Left kidney (tissue), 2 donors: ENCODE results near the gene PPHLN1. TPM values are rescaled to one million over a fixed set of nuclear protein-coding genes. Genes with fewer than 3 reads are reported as not detected.
"Not testable (repeated sequence)": the region's sequence is repeated elsewhere in the genome, so short reads cannot be mapped to it uniquely, and the experiment has no call there.

Experiments
- DNase-seq: peaks from one replicate; pipeline ENCODE4 v3.0.0-alpha.2; 2013
- polyA plus RNA-seq: library from polyadenylated mRNA; unstranded; fragments of 120-200 nt; gene quantifications from one replicate; pipeline ENCODE4 v1.2.1, GENCODE V29; 2013; ENCODE audit not compliant: insufficient read length

PPHLN1 gene
- polyA plus RNA-seq, 1 donor = 79.3 TPM

DNA sequence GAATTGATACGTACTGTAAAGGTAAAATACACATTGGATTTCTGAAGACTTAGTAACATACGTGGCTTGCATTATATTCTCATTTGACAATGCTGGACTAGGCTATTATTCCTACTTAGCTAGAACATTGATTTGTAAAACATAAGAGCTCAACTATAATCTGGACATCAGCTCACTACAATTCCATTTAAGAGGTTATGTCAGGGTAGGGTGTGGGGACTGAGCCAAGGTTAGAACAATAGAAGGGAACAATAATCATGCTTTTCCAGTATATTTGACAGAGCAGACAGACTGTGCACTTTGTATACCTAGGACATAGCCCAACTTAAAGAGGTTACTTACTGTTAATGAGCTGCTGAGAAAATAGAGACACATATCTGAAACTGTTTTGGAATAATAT, 10.9 kb upstream of the PPHLN1 start:
- no peak for DNase-seq

DNA sequence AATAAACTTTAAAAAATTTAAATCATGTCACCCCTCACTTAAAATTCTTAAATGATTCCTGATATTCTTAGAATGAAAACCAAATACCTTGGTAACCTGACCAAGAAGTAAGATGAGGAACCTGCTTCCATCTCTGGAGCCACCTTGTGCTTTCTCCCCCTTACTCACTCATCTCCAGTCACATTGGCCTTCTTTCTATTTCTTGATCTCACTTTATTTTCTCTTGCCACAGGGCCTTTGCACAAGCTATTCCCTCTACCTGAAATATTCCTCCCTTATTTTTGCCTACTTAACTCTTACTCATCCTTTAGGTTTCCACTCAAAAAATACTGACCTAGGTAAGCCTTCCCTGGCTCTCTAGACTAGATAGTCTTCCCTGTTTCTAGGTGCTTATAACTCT, 5.2 kb upstream of the PPHLN1 start:
- DNase-seq = no peak

DNA sequence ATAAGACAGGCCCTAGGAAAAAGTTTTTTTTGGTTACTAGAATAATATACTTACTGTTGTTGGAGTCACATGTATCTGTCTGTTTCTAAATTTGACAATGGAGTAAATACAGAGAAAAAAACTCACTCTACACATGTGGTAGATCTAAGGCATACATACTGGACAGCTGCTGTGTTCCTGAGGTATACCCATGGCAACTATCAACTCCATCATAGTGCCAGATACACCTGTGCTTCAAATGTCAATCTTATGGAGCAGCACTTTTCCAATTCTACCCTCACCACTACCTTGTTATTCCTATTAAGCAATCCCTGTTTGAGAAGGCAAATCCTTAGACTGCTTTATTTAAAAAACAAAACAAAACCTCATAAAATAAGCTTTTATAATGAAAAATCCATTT, 3.4 kb upstream of the PPHLN1 start:
- no peak for DNase-seq

DNA sequence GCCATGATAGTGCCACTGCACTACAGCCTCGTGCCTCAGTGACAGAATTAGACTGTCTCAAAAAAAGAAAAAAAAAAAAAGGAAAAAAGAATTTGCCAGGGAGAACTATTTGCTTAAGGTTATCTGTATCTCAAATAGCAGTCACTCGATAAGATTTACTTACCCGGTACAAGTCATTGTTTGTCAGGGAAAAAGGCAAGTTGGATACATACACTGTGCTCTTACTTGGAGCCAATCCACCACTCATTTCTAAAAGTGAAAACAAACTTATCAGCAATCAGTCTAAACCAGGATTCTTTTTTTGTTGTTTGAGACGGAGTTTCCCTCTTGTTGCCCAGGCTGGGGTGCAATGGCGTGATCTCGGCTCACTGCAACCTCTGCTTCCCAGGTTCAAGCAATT, 2.1 kb upstream of the PPHLN1 start:
- no peak for DNase-seq

DNA sequence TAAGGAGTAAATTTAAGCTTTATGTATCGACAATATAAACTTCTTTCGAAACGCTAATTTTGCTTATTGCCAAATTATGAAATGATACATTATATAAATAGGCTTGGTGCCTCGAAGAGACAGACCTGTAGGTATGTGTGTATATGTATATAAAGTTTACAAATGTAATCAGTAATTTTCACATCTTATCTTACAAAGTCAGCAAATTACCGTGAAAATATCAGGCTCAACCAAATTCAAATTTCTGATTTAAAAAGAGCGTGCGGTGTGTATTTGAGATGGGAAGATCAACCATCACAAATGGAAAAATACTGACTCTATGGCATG, 678 bp upstream of the PPHLN1 start:
- no peak for DNase-seq

DNA sequence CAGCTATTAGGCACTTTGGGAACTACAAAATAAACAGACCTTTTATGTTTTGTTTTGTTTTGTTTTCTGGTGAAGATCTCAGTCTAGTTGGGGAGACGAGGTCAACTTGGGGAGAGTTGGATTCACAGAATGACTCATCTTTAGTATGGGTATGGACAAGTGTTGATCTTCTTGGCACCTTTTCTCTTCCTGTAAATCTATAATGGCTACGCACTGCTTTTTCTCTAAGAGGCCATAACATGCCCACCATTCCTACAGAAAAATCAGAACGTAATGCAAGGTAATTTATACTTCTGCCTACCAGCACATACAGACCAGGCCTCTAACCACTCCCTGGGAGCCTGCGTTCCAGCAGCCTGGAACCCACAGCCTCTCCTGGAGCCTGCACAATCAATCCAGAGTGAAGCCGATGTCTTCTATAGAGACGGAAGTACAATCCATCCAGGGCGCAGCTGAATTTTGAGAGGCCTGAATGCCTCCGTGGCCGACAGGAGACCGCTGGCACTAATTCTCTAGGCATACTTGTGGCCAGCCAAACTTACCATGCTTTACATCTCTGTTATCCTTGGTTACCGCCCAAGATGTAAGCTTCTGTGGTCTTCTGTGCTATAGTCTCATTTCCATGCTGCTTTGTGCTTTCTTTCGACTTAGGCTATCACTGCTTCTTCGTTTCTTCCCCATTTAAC, 717 bp downstream of the PPHLN1 start:
- DNase-seq = peak; percentile 32

DNA sequence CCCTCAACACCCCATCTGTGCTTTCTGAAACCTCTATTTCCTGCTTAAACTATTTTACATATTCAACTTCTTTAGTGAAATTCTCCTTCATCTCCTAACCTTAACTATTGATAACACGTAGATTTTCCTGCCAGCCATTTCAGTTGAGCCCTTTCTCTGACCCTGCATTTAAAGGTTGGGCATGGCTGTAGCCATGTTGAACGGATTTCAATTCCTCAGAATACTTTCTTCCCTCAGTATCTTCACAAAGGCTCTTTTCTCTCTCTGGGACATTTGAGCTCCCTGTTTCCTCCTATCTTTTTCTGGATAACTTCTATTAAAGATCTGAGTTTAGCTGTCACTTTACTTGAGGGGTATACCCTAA, 1.2 kb downstream of the PPHLN1 start:
- DNase-seq = no peak

DNA sequence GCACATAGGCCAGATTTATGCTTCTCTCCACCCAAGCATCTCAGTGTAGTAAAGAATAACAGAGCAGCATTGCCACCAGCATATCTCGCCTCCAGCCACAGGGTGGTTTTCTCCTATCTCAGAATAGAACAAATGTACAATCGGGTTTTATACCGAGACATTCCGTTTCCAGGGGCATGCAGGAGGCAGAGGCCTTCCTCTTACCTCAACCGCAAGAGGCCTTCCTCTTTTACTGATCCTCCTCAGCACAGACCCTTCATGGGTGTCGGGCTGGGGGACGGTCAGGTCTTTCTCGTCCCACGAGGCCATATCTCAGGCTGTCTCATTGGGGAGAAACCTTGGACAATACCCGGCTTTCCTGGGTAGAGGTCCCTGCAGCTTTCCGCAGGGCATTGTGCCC, 4.1 kb downstream of the PPHLN1 start:
- not testable (repeated sequence) for DNase-seq

DNA sequence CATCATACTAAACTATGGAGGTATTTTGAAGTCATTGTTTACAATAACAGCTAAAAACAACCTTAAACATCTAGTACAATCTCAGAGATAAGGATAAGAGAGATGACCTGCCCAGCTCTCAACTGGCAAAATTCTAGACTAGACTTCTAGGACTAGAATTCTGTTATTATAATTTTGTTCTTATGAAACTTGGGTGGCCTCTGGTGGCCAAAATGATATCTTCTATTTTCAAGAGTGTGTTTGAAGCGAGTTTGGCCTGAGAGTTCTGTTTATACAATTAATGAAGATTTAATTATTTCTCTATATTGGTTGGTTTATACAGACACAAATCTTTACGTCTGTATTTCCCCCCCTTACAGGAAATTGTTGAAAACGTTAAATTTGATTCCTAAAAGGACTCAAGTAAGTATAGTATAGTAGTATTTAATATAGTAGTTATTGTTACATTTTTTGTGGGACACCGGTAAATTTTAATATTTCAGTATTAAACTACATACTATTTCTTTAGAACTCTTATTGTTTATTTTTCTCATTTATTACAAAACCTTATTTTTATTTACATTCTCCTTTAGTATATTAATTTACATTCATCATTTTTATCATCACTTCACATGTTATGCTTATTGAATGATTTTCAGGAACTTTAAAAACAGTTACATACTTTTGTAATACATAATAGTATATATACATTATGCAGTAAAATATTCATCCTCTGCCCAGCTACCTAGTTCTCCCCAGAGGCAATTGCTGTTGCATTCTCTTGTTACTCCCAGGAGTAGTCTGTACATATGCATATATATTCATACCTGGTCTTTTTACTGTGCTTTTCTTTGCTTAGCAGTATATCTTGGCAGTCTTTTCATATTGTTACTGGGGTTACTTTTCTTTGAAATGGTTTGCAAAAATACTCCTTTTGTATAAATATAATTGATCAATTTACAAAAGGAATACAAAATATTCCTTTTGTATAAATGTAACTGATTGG, 6.6 kb downstream of the PPHLN1 start:
- peak; percentile 50 for DNase-seq

DNA sequence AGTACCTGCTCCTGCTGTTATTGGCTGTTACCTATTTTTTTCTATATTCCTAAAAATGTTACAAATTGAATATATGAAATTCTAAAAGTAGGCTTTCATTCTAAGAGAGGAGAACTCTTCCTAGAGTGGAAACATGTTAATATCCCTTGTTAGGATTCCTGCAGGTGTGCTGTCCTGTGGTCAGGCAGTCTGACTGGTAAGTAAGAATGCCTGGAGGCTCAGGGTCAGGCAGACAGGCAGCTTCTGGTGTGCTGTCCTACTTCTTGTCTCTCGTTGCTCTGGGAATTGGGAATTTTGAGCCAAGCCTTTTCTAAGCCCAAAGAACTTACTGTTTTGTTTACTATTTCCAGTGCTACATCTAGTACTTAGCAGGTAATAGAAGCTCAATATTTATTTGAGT, 10.3 kb downstream of the PPHLN1 start:
- DNase-seq = no peak

DNA sequence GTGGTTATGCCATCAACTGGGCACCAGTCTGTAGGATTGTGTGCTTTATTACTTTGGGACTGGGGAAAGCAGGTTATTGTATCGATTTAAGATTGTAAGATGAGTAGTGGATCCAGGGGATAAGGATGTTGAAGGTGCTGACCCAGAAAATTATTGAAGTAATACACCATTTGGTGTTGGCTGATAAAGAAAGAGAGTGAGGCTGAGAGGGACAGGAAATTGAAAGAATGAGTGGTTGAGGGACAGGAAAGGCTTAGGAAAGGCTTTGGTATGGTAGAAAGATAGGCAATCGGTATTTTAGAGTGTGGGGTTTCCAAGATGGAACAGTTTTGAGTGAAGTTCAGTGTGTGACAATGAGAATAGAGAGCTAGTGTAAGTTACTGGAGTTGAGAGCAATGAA, 12.3 kb downstream of the PPHLN1 start:
- DNase-seq = no peak

DNA sequence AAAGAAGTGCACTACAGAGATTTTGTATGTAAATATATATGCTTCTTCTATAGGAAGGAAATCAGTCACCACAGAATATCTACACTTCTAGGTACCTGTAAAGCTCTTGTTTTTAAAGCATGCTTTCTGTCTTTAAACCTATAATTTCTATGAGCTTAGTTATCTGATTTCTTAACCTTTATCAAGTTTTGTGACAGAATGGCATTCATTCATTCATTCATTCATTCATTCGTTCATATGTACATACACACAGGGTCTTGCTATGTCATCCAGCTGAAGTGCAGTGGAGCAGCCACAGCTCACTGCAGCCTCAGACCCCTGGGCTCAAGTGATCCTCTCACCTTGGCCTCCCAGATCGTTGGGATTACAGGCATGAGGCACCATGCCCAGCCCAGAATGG, 16.1 kb downstream of the PPHLN1 start:
- DNase-seq = no peak

DNA sequence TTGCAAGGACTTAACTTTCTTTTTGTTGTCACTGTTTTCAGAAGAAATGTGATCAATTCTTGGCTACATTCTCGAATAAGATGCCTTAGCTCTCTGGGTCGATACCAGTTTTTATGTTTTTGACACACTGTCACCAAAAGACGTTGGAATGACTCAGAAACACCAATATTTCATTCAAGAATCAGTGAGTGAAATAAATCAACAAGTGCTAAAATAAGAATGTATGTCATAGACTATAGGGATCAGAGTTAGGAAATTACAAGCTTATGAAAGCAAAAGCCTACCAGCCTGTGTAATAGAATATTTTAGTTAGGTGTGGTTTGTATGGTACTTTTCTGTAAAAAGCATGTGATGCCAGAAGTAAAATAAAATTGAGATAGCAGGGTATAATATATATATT, 17.8 kb downstream of the PPHLN1 start:
- no peak for DNase-seq

DNA sequence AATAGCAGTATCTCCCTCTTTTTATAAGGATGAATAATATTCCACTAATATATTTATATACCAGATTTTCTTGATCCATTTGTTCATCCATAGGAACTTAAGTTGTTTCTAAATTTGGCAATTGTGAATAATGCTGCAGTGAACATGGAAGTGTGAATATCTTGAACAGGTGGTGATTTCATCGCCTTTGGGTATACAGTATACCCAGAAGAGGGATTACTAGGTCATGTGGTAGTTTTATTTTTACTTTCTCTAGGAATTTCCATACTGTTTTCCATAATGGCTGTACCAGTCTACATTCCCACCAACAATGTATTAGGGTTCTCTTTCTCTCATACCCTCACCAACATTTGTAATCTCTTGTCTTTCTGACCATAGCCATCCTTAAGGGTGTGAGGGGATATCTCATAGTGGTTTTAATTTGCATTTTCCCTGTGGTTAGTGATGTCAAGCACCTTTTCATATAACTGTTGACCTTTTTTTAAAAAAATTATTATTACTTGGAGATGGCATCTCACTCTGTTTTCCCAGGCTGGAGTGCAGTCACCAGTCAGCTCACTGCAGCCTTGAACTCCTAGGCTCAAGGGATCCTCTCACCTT, 20.5 kb downstream of the PPHLN1 start:
- DNase-seq = no peak

DNA sequence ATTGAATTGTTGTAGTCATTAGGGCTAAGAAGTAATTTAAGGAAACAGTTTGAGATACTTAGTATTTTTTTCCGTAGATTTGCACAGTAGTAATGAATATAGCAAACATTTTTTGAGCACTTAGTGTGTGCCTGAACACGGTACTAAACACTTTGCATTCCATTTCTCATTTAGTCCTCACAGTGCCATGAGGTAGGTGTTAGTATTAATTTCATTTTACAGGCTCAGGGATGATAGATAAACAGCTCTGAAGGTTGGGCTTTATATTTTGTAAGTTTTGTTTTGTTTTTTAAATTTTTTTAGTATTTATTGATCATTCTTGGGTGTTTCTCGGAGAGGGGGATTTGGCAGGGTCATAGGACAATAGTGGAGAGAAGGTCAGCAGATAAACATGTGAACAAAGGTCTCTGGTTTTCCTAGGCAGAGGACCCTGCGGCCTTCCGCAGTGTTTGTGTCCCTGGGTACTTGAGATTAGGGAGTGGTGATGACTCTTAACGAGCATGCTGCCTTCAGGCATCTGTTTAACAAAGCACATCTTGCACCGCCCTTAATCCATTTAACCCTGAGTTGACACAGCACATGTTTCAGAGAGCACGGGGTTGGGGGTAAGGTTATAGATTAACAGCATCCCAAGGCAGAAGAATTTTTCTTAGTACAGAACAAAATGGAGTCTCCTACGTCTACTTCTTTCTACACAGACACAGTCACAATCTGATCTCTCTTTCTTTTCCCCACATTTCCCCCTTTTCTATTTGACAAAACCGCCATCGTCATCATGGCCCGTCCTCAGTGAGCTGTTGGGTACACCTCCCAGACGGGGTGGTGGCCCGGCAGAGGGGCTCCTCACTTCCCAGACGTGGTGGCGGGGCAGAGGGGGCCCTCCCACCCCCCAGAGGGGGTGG, 23.4 kb downstream of the PPHLN1 start:
- DNase-seq = not testable (repeated sequence)

DNA sequence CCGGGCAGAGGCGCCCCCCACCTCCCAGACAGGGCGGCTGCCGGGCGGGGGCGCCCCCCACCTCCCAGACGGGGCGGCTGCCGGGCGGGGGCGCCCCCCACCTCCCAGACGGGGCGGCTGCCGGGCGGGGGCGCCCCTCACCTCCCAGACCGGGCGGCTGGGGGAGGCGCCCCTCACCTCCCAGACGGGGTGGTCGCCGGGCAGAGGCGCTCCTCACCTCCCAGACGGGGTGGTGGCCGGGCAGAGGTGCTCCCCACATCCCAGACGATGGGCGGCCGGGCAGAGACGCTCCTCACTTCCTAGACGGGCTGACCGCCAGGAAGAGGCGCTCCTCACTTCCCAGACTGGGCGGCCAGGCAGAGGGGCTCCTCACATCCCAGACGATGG, 24.0 kb downstream of the PPHLN1 start:
- DNase-seq = not testable (repeated sequence)

DNA sequence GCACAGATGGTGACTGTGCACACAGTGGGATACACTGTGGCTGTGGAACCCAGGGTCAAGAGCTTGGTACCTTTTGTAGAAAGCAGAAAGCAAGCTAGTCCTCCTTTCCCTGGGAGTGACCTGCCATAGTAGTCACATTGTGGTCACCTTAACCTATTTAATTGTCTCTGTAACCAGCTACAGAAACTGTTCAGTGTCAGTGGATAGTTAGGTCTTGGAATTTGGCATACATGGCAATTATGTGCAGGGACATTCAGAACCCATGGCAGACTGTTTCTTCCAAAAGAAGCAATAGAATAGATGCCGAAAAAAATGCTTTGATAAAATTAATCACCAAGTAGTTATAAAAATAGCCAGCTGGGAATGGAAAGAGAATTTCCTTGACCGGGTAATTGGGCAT, 30.4 kb downstream of the PPHLN1 start:
- no peak for DNase-seq

DNA sequence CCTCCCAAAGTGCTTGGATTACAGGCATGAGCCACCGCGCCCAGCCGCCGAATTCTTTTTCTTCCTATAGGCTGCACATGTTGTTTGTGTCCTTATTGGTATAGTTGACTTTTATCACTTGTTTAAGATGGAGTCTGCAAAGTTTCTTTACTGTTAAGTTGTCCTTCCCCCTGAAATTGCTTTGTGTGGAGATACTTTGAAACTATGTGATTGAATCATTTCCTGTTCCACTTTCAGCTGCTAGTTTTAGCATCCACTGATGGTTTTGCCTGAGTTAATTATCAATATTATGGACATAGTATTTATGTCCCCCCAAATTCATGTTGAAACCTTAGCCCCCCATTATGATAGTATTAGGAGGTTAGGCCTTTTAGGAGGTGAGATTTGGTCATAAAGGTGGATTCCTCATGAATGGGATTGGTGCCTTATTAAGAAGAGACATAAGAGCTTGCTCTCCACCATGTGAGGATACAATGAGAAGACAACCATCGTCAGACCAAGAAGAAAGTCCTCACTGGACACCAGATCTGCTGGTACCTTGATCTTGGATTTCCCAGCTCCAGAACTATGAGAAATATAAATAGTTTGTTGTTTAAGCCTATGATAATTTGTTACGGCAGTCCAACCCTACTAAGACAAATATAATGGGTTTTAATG, 34.9 kb downstream of the PPHLN1 start:
- no peak for DNase-seq

DNA sequence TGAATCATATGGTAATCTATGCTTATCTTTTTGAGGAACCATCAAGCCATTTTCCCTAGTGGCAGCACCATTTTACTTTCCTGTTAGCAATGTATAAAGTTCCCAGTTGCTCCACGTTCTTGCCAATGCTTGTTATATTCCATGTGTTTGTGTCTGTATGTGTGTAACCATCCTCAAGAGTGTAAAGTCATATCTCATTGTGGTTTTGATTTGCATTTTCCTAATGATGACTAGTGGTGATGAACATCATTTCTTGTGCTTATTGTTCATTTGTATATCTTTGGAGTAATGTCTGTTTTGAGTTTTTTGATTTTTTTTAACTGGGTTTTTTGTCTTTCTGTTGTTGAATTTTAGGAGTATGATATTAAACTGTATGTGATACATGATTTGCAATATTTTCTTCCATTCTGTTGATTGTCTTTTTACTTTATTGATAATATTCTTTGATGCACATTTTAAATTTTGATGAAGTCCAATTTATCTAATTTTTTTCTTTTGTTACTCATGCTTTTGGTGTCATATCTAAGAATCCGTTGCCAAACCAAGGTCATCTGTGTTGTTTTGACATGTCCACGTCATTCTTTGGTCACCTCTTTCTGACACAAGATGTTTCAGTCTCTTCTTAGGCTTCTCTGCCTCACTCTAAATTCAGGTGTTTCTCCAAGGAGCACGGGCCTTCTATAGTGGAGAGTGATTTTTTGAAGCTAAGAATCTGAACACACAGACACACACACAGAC, 36.1 kb downstream of the PPHLN1 start:
- DNase-seq = no peak

DNA sequence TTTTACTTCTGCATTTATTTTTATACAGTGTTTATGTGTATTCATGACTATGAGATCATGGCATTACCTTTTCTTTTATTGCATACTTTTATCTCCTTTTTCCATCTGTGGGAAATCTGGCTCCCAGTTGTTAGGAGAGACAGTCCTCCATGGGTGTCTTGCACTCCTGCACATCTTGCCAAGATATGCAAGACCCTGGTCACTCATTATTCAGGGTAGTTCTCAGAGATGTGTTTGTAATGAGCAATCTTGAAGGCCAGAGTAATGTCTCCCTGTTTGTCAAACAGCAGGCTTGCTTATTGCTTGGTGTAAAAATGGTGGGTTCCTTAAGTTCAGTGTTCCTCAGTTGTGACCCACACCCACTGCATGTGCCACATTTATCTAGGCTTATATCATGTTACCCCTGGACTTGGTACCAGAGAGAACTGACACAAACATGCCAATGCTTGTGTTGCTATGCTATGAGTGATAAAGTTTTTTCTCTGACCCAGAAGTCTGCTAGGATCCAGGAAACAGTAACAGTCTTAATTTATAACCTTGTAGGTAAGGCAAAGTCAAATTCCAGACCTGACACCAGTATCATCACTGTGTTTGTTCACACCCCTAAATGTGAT, 36.8 kb downstream of the PPHLN1 start:
- no peak for DNase-seq

DNA sequence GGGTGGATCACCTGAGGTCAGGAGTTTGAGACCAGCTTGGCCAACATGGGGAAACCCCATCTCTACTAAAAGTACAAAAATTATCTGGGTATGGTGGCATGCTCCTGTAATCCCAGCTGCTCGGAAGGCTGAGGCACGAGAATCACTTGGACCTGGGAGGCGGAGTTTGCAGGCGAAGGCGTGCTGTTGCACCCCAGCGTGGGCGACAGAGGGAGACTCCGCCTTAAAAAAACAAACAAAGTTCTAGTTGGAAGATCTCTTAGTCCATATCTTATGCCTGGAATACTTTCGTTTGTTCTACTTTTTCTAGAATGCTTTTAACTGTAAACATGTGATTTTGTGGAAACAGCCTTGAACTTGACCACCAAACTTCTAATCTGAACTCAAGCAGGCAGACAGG, 38.7 kb downstream of the PPHLN1 start:
- no peak for DNase-seq
